GM06990 (cell line): ENCODE measurements around the gene OR6C76.

Experiments used
- DNase-seq: peaks from one replicate; pipeline ENCODE4 v3.0.0-alpha.2; 2011; ENCODE audit not compliant: insufficient read length; ENCODE audit errors: extremely low read depth
- H3K27me3 ChIP-seq: replicated peaks from 2 replicates; pipeline ENCODE4 v1.6.0; 2011; ENCODE audit warnings: low read length; ENCODE audit not compliant: control insufficient read depth, insufficient read depth
- H3K36me3 ChIP-seq: 2 replicates; pipeline ENCODE4 v1.5.1; 2011; ENCODE audit warnings: low read length; ENCODE audit not compliant: control insufficient read depth, insufficient read depth
- H3K4me3 ChIP-seq: replicated peaks from 2 replicates; pipeline ENCODE4 v1.5.1; 2011; ENCODE audit warnings: low read depth, mild to moderate bottlenecking, control low read depth, low read length
- TF ChIP-seq, protein P1 (sequence below): IDR thresholded peaks from 2 replicates; pipeline ENCODE4 v1.5.1; 2011; ENCODE audit warnings: low read length, control low read depth, mild to moderate bottlenecking, inconsistent platforms; ENCODE audit not compliant: insufficient read depth, poor library complexity, severe bottlenecking

OR6C76 gene

DNA sequence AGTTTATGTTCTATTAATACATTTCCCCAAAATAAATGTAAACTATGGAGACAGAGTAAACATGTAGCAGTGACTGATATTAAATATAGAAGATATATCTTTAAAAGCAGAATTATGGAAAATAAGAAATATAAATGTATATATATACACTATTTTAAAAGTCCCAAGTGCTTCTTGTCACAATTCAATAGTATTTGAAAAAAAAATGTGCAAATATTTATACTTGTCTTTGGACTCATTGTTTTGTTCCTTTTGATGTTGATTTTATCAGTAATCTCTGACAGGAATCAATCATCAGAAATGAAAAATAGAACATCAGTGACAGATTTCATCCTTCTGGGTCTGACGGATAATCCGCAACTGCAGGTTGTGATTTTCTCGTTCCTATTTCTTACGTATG, at the start of gene OR6C76:
Gene OR6C76, plus strand, starts transcription at position 301 of the 400 bp plus-strand sequence. Its CDS starts 0 bp downstream, at position 301.
- H3K4me3 ChIP-seq = no peak within 1 kb of the TSS
- DNase-seq = no peak
- no peaks in the 10 kb centered on the region for H3K27me3 ChIP-seq
- TF ChIP-seq, protein P1, sequence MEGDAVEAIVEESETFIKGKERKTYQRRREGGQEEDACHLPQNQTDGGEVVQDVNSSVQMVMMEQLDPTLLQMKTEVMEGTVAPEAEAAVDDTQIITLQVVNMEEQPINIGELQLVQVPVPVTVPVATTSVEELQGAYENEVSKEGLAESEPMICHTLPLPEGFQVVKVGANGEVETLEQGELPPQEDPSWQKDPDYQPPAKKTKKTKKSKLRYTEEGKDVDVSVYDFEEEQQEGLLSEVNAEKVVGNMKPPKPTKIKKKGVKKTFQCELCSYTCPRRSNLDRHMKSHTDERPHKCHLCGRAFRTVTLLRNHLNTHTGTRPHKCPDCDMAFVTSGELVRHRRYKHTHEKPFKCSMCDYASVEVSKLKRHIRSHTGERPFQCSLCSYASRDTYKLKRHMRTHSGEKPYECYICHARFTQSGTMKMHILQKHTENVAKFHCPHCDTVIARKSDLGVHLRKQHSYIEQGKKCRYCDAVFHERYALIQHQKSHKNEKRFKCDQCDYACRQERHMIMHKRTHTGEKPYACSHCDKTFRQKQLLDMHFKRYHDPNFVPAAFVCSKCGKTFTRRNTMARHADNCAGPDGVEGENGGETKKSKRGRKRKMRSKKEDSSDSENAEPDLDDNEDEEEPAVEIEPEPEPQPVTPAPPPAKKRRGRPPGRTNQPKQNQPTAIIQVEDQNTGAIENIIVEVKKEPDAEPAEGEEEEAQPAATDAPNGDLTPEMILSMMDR = no peak
- no peaks in the 10 kb centered on the region for H3K36me3 ChIP-seq

DNA sequence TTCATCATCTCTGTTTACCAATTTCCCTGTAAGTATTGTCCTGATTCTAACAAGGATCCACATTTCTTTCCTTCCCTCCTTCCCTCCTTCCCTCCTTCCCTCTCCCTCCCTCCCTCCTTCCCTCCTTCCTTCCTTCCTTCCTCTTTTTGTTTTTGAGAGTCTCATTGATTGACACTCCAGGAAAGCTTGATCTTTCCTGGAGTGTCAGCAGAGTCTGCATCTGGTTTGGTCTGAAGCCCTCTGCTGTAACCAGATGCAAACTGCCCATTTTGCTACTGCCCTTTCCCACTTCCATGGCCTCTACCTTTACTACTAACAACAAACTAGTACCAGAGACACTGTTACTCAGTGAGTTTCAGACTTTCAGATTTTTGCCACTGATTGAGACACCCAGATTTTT, 40.2 kb upstream of the OR6C76 start:
- no peaks in the 10 kb centered on the region for H3K27me3 ChIP-seq
- no peak overlapping the region for H3K4me3 ChIP-seq
- no peak for DNase-seq
- TF ChIP-seq, protein P1 = no peak
- no peaks in the 10 kb centered on the region for H3K36me3 ChIP-seq

DNA sequence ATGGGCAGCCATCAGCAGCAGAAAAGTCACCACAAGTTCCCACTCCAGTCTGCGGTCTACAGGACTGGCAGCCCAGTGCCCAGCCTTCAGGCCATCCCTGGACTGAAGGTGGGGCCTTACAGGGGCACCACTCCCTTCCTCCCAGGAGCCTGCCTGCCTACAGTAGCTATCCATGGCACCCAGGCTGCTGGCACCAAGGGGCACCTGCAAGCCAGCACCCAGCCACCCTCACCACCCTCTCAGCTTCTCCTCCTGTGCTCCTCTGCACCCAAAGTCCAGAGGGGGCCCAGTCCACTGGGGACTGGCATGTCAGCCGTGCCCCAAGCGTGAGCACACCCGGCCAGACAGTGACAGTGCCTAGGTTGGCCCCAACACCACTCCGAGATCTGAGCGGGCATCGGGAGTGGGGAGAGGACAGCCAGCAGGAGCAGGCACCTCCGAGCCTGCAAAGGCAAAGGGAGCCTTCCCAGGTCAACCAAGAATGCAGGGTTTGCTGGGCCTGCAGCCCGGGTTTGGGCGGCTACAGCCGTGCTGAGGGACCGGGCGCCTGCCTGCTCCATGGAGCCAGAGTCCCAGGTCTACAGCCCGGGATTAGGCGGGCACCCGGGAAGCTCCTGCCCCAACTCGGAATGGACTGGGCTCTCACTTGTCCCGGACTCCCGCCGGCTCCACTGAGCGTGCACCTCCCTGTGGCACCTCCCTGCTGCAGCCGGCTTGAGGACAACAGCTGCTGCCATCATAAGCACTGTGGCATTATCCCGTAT, 33.8 kb upstream of the OR6C76 start:
- TF ChIP-seq, protein P1 = no peak
- Histone ChIP-seq H3K27me3 (no peaks in the 10 kb centered on the region), H3K36me3 (no peaks in the 10 kb centered on the region), H3K4me3 (no peak overlapping the region)
- DNase-seq = no peak

DNA sequence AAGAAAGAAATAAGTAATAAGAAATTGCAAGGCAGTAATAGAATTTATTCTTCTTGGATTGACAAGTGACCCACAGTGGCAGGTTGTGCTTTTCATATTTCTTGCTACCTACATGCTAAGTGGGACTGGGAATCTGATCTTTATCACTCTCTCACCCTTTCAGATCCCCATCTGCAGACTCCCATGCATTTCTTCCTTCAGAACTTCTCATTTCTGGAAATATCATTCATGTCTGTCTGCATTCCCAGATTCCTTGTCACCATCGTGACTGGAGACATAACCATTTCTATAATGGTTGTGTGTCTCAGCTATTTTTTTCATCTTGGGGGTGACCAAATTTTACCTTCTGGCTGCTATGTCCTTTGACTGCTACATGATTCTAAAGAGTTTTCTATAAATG, 29.7 kb upstream of the OR6C76 start:
- no peaks in the 10 kb centered on the region for H3K36me3 ChIP-seq
- no peak for DNase-seq
- no peaks in the 10 kb centered on the region; the same call in 1 of the 2 replicates for H3K27me3 ChIP-seq
- TF ChIP-seq, protein P1 = no peak
- H3K4me3 ChIP-seq = no peak overlapping the region

DNA sequence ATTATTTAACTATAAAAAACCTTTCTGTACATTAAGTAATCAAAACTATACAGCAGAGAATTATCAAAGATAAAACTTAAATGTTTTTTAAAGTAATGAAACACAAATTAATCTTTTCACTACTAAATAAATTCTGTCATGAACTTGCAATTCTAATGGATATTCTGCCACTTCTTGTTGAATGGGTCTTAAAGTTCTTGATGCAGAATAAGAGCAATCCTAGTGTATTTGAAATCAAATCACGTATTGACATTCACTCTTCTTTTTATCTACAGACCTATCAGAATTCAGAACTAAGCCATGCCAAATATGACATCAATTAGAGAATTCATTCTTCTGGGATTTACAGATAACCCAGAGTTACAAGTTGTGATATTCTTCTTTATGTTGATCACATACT, 25.8 kb upstream of the OR6C76 start, which contains the start of gene OR6C65:
Gene OR6C65, plus strand, starts transcription at position 301 of the 400 bp plus-strand sequence. Its CDS starts 0 bp downstream, at position 301.
- Histone ChIP-seq H3K4me3 (no peak within 1 kb of the TSS), H3K27me3 (no peaks in the 10 kb centered on the region; the same call in 1 of the 2 replicates), H3K36me3 (no peaks in the 10 kb centered on the region)
- TF ChIP-seq, protein P1 = no peak
- DNase-seq = no peak
